NCI-H2196 (cell line): ENCODE results near the gene ADRM1.

Experiments used
- DNase-seq: peaks from one replicate; lab custom pipeline; 2025; ENCODE audit not compliant: unreplicated experiment; lab: John Stamatoyannopoulos, UW

The ADRM1 gene

GRCh38 chr20:62323146-62323979, 20.6 kb downstream of the ADRM1 start:
- no peak for DNase-seq

GRCh38 chr20:62323980-62324906, 21.4 kb downstream of the ADRM1 start:
- no peak for DNase-seq

GRCh38 chr20:62325172-62325905, 22.5 kb downstream of the ADRM1 start:
- DNase-seq: no peak

- no peak for DNase-seq
Measured at GRCh38 chr20:62326559-62326958, 23.8 kb downstream of the ADRM1 start.

GRCh38 chr20:62326959-62327725, 24.3 kb downstream of the ADRM1 start:
- DNase-seq: no peak

- DNase-seq: no peak
Measured at GRCh38 chr20:62327726-62328495, 25.1 kb downstream of the ADRM1 start.

- DNase-seq: no peak
Measured at GRCh38 chr20:62328684-62329388, 26.0 kb downstream of the ADRM1 start.

GRCh38 chr20:62329389-62330377, 26.9 kb downstream of the ADRM1 start:
- DNase-seq: no peak

- DNase-seq: no peak
Measured at GRCh38 chr20:62330576-62331317, 27.9 kb downstream of the ADRM1 start.

- DNase-seq: no peak
Measured at GRCh38 chr20:62331347-62331746, 28.6 kb downstream of the ADRM1 start.

- no peak for DNase-seq
Measured at GRCh38 chr20:62332421-62332820, 29.6 kb downstream of the ADRM1 start.

- no peak for DNase-seq
Measured at GRCh38 chr20:62332989-62333819, 30.4 kb downstream of the ADRM1 start.

GRCh38 chr20:62333820-62334595, 31.2 kb downstream of the ADRM1 start:
- no peak for DNase-seq

GRCh38 chr20:62334881-62335280, 32.1 kb downstream of the ADRM1 start:
- no peak for DNase-seq

GRCh38 chr20:62335532-62335931, 32.7 kb downstream of the ADRM1 start:
- DNase-seq: no peak

GRCh38 chr20:62336329-62336728, 33.5 kb downstream of the ADRM1 start:
- DNase-seq: no peak
